ENCODE measurements around the gene NQO2.

The NQO2 gene

DNA sequence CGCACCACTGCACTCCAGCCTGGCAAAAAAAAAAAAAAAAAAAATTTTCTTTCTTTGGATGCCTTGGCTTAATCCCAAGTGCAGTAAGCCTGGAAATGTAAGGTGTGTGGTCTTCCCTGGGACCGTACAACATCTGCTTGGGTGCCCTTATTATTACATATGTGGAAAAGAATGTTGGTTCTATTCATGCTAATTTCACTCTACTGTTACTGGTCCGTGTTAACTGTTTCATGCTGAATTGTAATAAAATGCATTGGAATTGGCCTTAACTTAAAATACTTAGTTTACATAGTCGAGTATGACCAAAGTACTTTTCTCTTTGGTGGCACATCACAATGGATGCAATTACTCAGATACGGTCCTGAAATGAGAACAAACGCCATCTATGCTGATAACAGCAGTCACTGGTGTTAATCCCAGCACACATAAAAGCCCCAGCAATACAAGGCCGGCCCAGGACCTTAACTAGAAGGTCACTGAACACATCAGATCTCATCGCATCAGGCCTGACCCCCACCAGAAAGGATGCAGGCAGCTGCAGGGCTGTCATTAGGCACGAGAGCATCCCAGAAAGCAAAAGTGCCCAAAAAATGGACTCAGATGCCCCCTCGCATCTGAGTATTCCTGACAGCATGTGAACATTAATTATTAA, 29.5 kb upstream of the NQO2 start:
- TF ChIP-seq FOXP2 (optimal IDR thresholded peaks at IDR 0.05; ENCODE audit: borderline replicate concordance, extremely low read depth, extremely low read length, insufficient read depth): no peak
- no peak for TF ChIP-seq TAF1 (IDR thresholded peaks at IDR 0.05; ENCODE audit: borderline replicate concordance, insufficient read depth, low read length)
- TF ChIP-seq, protein P1, sequence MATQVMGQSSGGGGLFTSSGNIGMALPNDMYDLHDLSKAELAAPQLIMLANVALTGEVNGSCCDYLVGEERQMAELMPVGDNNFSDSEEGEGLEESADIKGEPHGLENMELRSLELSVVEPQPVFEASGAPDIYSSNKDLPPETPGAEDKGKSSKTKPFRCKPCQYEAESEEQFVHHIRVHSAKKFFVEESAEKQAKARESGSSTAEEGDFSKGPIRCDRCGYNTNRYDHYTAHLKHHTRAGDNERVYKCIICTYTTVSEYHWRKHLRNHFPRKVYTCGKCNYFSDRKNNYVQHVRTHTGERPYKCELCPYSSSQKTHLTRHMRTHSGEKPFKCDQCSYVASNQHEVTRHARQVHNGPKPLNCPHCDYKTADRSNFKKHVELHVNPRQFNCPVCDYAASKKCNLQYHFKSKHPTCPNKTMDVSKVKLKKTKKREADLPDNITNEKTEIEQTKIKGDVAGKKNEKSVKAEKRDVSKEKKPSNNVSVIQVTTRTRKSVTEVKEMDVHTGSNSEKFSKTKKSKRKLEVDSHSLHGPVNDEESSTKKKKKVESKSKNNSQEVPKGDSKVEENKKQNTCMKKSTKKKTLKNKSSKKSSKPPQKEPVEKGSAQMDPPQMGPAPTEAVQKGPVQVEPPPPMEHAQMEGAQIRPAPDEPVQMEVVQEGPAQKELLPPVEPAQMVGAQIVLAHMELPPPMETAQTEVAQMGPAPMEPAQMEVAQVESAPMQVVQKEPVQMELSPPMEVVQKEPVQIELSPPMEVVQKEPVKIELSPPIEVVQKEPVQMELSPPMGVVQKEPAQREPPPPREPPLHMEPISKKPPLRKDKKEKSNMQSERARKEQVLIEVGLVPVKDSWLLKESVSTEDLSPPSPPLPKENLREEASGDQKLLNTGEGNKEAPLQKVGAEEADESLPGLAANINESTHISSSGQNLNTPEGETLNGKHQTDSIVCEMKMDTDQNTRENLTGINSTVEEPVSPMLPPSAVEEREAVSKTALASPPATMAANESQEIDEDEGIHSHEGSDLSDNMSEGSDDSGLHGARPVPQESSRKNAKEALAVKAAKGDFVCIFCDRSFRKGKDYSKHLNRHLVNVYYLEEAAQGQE (IDR thresholded peaks at IDR 0.05; ENCODE audit: insufficient read depth in 1 of 2, low read depth in 2 of 2, low read length in 2 of 2): no peak
- TF ChIP-seq POLR2AphosphoS5 (IDR thresholded peaks at IDR 0.05; ENCODE audit: low read depth, low read length): no peak
- no peak for TF ChIP-seq SIN3A (IDR thresholded peaks at IDR 0.05; ENCODE audit: borderline replicate concordance, insufficient read depth, low read length)

DNA sequence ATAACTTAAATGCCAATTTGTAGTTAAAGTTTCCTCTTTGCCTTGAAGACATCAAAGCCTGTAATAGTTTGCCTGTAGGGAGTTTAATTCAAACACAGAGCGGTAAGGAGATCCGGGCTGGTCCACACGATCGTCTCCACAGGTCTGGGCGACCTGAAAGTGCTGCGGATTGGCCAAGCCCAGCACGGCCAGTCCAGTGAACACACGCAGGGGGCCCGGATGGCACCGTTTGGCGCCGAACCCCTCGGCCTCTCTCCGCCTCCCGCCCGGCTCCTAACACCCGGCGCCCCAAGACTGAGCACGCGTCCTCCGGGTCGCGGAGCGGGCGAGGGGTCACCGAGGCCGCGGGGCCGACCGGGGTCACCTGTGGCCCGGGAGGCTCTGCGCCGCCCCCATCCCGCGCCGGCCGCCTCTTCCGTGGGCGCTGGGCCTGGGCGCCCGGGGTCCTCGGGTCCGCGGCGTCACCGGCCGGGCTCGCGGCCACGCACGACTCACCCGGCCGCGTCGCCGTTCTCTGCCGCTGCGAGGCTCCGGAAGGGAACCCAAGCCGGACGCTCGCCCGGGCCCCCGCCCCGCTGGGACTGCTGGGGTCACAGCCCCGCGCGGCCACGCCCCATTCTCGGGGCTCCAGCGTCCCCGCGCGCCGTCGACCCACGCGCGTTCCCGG, 28.8 kb upstream of the NQO2 start:
- TF ChIP-seq SIN3A (IDR thresholded peaks at IDR 0.05; ENCODE audit: borderline replicate concordance, insufficient read depth, low read length) (no peak), POLR2AphosphoS5 (IDR thresholded peaks at IDR 0.05; ENCODE audit: low read depth, low read length) (0 out of 2 replicates have a peak, but pooled peaks have one; percentile 30)

DNA sequence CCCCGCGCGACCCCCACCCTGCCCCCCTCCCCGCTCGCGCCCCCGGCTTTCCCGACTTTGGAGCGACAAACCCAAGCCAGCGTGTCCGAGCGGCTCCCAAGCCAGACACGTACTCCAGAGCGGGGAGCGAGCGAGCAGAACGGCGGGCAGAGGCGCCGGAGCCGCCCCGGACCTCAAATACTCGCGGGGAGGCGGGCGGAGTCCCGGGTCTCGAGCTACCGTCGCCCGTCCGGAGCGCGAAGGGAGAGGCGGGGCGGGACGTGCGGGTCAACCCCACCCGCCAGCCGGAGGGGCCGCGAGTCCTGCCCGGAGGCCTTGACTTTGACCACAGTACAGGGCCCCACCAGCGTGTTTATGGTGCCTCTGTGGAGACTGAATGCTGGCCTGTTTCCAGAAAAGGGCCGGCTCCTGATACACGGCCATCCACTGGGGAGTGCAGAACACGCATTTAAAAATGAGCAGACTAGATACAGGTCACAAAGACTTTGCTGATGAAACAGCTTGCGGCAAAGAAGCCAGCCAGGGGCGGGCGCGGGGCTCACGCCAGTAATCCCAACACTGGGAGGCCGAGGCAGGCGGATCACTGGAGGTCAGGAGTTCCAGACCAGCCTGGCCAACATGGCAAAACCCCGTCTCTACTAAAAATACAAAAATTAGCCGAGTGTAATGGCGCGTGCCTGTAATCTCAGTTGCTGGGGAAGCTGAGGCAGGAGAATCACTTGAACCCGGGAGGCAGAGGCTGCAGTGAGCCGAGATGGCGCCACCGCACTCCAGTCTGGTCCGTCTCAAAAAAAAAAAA, 28.1 kb upstream of the NQO2 start, which contains the start of gene SERPINB6:
Gene SERPINB6 (minus strand): TSS at position 148 of the 799 bp plus-strand sequence. CDS start 12,235 bp downstream, outside the sequence.
- TF ChIP-seq SIN3A (IDR thresholded peaks at IDR 0.05; ENCODE audit: borderline replicate concordance, insufficient read depth, low read length): no peak
- TF ChIP-seq POLR2AphosphoS5 (IDR thresholded peaks at IDR 0.05; ENCODE audit: low read depth, low read length): 0 out of 2 replicates have a peak, but pooled peaks have one; percentile 22

DNA sequence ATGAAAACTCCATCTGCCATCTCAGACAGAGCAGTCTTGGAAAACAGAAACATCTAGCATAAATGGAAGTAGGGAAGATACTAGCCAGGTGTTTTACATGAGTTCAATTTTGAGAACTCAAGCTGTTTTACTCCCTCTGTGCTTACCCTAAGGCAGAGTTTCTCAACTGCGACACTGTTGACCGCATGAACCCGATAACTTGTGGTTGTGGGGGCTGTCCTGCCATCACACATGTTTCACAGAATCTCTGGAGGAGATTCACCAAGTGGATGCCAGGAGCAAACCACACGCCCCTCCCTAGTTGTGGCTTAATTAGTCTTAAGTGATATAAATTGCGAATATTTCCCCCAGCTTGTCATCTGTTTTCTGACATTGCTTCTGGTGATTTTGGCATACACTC, 26.0 kb upstream of the NQO2 start:
- TF ChIP-seq POLR2AphosphoS5 (IDR thresholded peaks at IDR 0.05; ENCODE audit: low read depth, low read length): no peak
- no peak for TF ChIP-seq SIN3A (IDR thresholded peaks at IDR 0.05; ENCODE audit: borderline replicate concordance, insufficient read depth, low read length)
- TF ChIP-seq, protein P1 (IDR thresholded peaks at IDR 0.05; ENCODE audit: insufficient read depth in 1 of 2, low read depth in 2 of 2, low read length in 2 of 2): no peak
- no peak for TF ChIP-seq FOXP2 (optimal IDR thresholded peaks at IDR 0.05; ENCODE audit: borderline replicate concordance, extremely low read depth, extremely low read length, insufficient read depth)
- TF ChIP-seq TAF1 (IDR thresholded peaks at IDR 0.05; ENCODE audit: borderline replicate concordance, insufficient read depth, low read length): no peak

DNA sequence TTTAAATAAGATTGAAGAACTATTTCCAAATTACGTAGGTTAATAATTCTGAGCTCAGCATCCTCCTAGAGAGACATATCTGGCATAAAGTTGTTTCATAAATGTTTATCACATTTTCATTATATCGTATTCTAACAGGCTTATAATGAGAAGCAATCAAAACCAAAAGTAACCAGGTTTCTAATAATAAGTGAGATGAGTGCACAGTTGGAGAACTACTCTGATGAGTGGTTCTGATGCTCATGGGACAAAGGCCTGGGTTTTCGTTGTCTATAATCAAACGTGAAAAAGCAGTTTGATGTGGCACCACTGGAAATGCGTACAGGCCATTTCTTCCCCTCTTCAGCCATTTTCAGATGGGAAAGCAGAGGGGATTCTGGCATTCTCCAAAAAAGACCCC, 23.6 kb upstream of the NQO2 start:
- TF ChIP-seq TAF1 (IDR thresholded peaks at IDR 0.05; ENCODE audit: borderline replicate concordance, insufficient read depth, low read length): no peak
- TF ChIP-seq, protein P1 (IDR thresholded peaks at IDR 0.05; ENCODE audit: insufficient read depth in 1 of 2, low read depth in 2 of 2, low read length in 2 of 2): no peak
- no peak for TF ChIP-seq SIN3A (IDR thresholded peaks at IDR 0.05; ENCODE audit: borderline replicate concordance, insufficient read depth, low read length)
- TF ChIP-seq POLR2AphosphoS5 (IDR thresholded peaks at IDR 0.05; ENCODE audit: low read depth, low read length): no peak
- TF ChIP-seq FOXP2 (optimal IDR thresholded peaks at IDR 0.05; ENCODE audit: borderline replicate concordance, extremely low read depth, extremely low read length, insufficient read depth): no peak

All from PFSK-1 (cell line).